Vagina (tissue), 2 donors: ENCODE results near the gene SRRT.

Experiments used
- CTCF ChIP-seq, 3 experiments: fragments of 450-650 bp in 2 of 3; fragments of 200-600 bp in 1 of 3; sonication (generic) in 1 of 3; IDR thresholded peaks; one replicate each; pipeline ENCODE4 v1.5.1; 2017 to 2019; ENCODE audit warnings: antibody characterized with exemption in 3 of 3, mild to moderate bottlenecking in 2 of 3, moderate library complexity in 2 of 3
- POLR2A ChIP-seq, 2 donors: fragments of 450-650 bp; IDR thresholded peaks; one replicate each; pipeline ENCODE4 v1.6.1; 2017; ENCODE audit warnings: antibody characterized with exemption in 2 of 2, mild to moderate bottlenecking in 2 of 2, moderate library complexity in 2 of 2

- TF ChIP-seq POLR2A (IDR thresholded peaks at IDR 0.05) (peak in 1 of 2 donors; percentile 6), CTCF (IDR thresholded peaks at IDR 0.05) (no peak)
Measured at GRCh38 chr7:100827330-100828226, 47.3 kb upstream of the SRRT start, which contains the start of gene EPHB4.
